ENCODE results near the gene SKOR1. TPM values are rescaled to one million over a fixed set of nuclear protein-coding genes. Genes with fewer than 3 reads are reported as not detected.
A peak's percentile ranks its signal among the peaks of the same experiment; 100 is the strongest.

Gene SKOR1
- total and polyA plus RNA-seq, 2 of the 13 experiments (the other 11 are each of a cell fraction or from before 2014, with no cell fraction given) = 0.09 to 0.11 TPM

DNA sequence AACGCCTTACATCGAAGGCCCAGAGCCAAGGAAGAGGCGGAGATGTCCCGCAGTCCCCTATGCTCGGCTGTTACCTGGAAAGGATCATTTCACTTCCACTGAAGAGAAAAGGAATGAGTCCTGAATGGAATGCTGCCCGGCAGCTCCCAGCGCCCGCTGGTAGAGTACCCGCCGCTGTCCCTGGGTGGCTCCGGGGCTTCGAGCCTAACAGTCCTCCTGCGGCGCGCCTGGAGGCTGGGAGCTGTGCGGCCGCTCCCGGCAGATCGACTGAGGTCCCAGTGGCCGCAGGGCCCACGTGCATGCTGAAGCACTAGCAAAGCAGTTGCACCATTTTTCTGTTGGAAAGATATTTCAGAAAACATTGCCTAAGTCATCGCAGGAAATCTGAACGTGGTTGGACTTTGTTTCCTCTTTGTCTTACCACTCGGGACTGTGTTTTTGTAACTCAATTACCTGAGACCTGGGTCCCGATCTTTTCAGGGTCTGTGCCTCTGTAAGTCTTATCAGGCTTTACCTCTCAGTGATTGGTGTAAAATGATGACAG lies 13.6 kb downstream of the SKOR1 start (continued):
- TF ChIP-seq, protein P1, sequence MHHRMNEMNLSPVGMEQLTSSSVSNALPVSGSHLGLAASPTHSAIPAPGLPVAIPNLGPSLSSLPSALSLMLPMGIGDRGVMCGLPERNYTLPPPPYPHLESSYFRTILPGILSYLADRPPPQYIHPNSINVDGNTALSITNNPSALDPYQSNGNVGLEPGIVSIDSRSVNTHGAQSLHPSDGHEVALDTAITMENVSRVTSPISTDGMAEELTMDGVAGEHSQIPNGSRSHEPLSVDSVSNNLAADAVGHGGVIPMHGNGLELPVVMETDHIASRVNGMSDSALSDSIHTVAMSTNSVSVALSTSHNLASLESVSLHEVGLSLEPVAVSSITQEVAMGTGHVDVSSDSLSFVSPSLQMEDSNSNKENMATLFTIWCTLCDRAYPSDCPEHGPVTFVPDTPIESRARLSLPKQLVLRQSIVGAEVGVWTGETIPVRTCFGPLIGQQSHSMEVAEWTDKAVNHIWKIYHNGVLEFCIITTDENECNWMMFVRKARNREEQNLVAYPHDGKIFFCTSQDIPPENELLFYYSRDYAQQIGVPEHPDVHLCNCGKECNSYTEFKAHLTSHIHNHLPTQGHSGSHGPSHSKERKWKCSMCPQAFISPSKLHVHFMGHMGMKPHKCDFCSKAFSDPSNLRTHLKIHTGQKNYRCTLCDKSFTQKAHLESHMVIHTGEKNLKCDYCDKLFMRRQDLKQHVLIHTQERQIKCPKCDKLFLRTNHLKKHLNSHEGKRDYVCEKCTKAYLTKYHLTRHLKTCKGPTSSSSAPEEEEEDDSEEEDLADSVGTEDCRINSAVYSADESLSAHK (CRISPR knock-in tag; IDR thresholded peaks at IDR 0.05; ENCODE audit: borderline replicate concordance) = no peak
- no peak for TF ChIP-seq MAZ (IDR thresholded peaks at IDR 0.05; ENCODE audit: borderline replicate concordance, low read depth, low read length)
- peak; percentile 39; the same call in 1 of the 2 replicates for TF ChIP-seq MAZ (CRISPR knock-in tag; IDR thresholded peaks at IDR 0.05; ENCODE audit: low read depth)
- peak; percentile 52; the same call in 1 of the 2 replicates for TF ChIP-seq TBX2 (CRISPR knock-in tag; IDR thresholded peaks at IDR 0.05; ENCODE audit: borderline replicate concordance)
- TF ChIP-seq, protein P2, sequence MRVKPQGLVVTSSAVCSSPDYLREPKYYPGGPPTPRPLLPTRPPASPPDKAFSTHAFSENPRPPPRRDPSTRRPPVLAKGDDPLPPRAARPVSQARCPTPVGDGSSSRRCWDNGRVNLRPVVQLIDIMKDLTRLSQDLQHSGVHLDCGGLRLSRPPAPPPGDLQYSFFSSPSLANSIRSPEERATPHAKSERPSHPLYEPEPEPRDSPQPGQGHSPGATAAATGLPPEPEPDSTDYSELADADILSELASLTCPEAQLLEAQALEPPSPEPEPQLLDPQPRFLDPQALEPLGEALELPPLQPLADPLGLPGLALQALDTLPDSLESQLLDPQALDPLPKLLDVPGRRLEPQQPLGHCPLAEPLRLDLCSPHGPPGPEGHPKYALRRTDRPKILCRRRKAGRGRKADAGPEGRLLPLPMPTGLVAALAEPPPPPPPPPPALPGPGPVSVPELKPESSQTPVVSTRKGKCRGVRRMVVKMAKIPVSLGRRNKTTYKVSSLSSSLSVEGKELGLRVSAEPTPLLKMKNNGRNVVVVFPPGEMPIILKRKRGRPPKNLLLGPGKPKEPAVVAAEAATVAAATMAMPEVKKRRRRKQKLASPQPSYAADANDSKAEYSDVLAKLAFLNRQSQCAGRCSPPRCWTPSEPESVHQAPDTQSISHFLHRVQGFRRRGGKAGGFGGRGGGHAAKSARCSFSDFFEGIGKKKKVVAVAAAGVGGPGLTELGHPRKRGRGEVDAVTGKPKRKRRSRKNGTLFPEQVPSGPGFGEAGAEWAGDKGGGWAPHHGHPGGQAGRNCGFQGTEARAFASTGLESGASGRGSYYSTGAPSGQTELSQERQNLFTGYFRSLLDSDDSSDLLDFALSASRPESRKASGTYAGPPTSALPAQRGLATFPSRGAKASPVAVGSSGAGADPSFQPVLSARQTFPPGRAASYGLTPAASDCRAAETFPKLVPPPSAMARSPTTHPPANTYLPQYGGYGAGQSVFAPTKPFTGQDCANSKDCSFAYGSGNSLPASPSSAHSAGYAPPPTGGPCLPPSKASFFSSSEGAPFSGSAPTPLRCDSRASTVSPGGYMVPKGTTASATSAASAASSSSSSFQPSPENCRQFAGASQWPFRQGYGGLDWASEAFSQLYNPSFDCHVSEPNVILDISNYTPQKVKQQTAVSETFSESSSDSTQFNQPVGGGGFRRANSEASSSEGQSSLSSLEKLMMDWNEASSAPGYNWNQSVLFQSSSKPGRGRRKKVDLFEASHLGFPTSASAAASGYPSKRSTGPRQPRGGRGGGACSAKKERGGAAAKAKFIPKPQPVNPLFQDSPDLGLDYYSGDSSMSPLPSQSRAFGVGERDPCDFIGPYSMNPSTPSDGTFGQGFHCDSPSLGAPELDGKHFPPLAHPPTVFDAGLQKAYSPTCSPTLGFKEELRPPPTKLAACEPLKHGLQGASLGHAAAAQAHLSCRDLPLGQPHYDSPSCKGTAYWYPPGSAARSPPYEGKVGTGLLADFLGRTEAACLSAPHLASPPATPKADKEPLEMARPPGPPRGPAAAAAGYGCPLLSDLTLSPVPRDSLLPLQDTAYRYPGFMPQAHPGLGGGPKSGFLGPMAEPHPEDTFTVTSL (CRISPR knock-in tag; IDR thresholded peaks at IDR 0.05; ENCODE audit: borderline replicate concordance) = peak; percentile 28; the same call in 1 of the 2 replicates
- TF ChIP-seq HMG20B (CRISPR knock-in tag; conservative IDR thresholded peaks at IDR 0.05) = 0 out of 2 replicates have a peak, but pooled peaks have one; percentile 14
- TF ChIP-seq MIXL1 (CRISPR knock-in tag; IDR thresholded peaks at IDR 0.05) = 0 out of 2 replicates have a peak, but pooled peaks have one; percentile 29
- peak; percentile 73; the same call in 1 of the 2 replicates for TF ChIP-seq MXD4 (CRISPR knock-in tag; IDR thresholded peaks at IDR 0.05)
- peak; percentile 37; the same call in 1 of the 2 replicates for TF ChIP-seq RARA (CRISPR knock-in tag; IDR thresholded peaks at IDR 0.05)
- peak; percentile 55; the same call in 1 of the 2 replicates for TF ChIP-seq ZNF792 (CRISPR knock-in tag; IDR thresholded peaks at IDR 0.05)
- TF ChIP-seq, protein P3, sequence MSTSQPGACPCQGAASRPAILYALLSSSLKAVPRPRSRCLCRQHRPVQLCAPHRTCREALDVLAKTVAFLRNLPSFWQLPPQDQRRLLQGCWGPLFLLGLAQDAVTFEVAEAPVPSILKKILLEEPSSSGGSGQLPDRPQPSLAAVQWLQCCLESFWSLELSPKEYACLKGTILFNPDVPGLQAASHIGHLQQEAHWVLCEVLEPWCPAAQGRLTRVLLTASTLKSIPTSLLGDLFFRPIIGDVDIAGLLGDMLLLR (CRISPR knock-in tag; IDR thresholded peaks at IDR 0.05) = peak; percentile 86; the same call in 1 of the 2 replicates
- TF ChIP-seq ZNF451 (CRISPR knock-in tag; IDR thresholded peaks at IDR 0.05) = peak; percentile 62; the same call in 1 of the 2 replicates
- TF ChIP-seq, protein P4, sequence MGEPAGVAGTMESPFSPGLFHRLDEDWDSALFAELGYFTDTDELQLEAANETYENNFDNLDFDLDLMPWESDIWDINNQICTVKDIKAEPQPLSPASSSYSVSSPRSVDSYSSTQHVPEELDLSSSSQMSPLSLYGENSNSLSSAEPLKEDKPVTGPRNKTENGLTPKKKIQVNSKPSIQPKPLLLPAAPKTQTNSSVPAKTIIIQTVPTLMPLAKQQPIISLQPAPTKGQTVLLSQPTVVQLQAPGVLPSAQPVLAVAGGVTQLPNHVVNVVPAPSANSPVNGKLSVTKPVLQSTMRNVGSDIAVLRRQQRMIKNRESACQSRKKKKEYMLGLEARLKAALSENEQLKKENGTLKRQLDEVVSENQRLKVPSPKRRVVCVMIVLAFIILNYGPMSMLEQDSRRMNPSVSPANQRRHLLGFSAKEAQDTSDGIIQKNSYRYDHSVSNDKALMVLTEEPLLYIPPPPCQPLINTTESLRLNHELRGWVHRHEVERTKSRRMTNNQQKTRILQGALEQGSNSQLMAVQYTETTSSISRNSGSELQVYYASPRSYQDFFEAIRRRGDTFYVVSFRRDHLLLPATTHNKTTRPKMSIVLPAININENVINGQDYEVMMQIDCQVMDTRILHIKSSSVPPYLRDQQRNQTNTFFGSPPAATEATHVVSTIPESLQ (CRISPR knock-in tag; conservative IDR thresholded peaks at IDR 0.05) = no peak
- TF ChIP-seq, protein P5, sequence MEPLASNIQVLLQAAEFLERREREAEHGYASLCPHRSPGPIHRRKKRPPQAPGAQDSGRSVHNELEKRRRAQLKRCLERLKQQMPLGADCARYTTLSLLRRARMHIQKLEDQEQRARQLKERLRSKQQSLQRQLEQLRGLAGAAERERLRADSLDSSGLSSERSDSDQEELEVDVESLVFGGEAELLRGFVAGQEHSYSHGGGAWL (CRISPR knock-in tag; IDR thresholded peaks at IDR 0.05) = peak; percentile 39; the same call in 1 of the 2 replicates
- TF ChIP-seq, protein P6, sequence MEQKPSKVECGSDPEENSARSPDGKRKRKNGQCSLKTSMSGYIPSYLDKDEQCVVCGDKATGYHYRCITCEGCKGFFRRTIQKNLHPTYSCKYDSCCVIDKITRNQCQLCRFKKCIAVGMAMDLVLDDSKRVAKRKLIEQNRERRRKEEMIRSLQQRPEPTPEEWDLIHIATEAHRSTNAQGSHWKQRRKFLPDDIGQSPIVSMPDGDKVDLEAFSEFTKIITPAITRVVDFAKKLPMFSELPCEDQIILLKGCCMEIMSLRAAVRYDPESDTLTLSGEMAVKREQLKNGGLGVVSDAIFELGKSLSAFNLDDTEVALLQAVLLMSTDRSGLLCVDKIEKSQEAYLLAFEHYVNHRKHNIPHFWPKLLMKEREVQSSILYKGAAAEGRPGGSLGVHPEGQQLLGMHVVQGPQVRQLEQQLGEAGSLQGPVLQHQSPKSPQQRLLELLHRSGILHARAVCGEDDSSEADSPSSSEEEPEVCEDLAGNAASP (CRISPR knock-in tag; IDR thresholded peaks at IDR 0.05; ENCODE audit: borderline replicate concordance) = peak; percentile 37; the same call in 1 of the 2 replicates
- no peak for TF ChIP-seq ZNF44 (CRISPR knock-in tag; IDR thresholded peaks at IDR 0.05)

Data from HepG2 (cell line).